Esophagus muscularis mucosa (tissue), 4 donors: ENCODE results near the gene PITPNM3. TPM values are rescaled to one million over a fixed set of nuclear protein-coding genes. Genes with fewer than 3 reads are reported as not detected.

ENCODE experiments used
- DNase-seq: peaks from one replicate; pipeline ENCODE4 v3.0.0-alpha.2; 2017; ENCODE audit errors: extremely low spot score
- H3K27ac ChIP-seq, 4 donors: fragments of 200-600 bp; sonication (generic); replicated peaks in 1 of 4; 1 replicate in 3 of 4; 2 replicates in 1 of 4; pipeline ENCODE4 v1.5.1; 2016 to 2019; ENCODE audit warnings: mild to moderate bottlenecking in 1 of 4
- H3K27me3 ChIP-seq, 4 donors: fragments of 200-600 bp; sonication (generic); one replicate each; pipeline versions ENCODE4 v1.5.1 to v1.6.0; 2016 to 2019
- H3K36me3 ChIP-seq, 4 donors: fragments of 200-600 bp; sonication (generic); one replicate each; pipeline ENCODE4 v1.5.1; 2016 to 2019
- H3K4me1 ChIP-seq, 4 donors: fragments of 200-600 bp; sonication (generic); one replicate each; pipeline ENCODE4 v1.5.1; 2016 to 2019
- H3K4me3 ChIP-seq, 4 donors: fragments of 200-600 bp; sonication (generic); 1 replicate in 2 of 4; 2 replicates in 2 of 4; pipeline ENCODE4 v1.5.1; 2016 to 2019; ENCODE audit warnings: mild to moderate bottlenecking in 4 of 4, moderate library complexity in 1 of 4
- H3K9me3 ChIP-seq, 4 donors: fragments of 200-600 bp; sonication (generic); 1 replicate in 3 of 4; 2 replicates in 1 of 4; pipeline ENCODE4 v1.5.1; 2016 to 2019
- EP300 ChIP-seq: sonication (generic); formaldehyde crosslinking; IDR thresholded peaks from one replicate; pipeline ENCODE4 v1.6.1; 2017; ENCODE audit warnings: antibody characterized with exemption
- POLR2A ChIP-seq: fragments of 450-650 bp; IDR thresholded peaks from one replicate; pipeline ENCODE4 v1.6.1; 2017; ENCODE audit warnings: antibody characterized with exemption, moderate library complexity, mild to moderate bottlenecking, low read depth
- POLR2AphosphoS5 ChIP-seq, 2 donors: sonication (generic); formaldehyde crosslinking; IDR thresholded peaks; one replicate each; pipeline ENCODE4 v1.6.1; 2017; ENCODE audit warnings: antibody characterized with exemption in 2 of 2
- WGBS: methylation state at CpG from one replicate; pipeline ENCODE4 v1.1.5; 2018; 5-methylcytosine and 5-hydroxymethylcytosine counted together
- intact Hi-C: fragments of 100-400 bp; cut with DNase I; formaldehyde crosslinking; loops from one replicate; pipeline ENCODE4 v1.15.1; 2023
- total RNA-seq, 4 donors: library from RNA; depleted of rRNA; stranded (reverse); fragments of >200 nt; gene quantifications; one replicate each; pipeline versions ENCODE4 v1.1.0 to v1.2.1, GENCODE V29; 2016
- TF ChIP-seq, protein P1 (sequence below), 3 experiments: fragments of 200-600 bp in 2 of 3; fragments of 450-650 bp in 1 of 3; sonication (generic) in 2 of 3; IDR thresholded peaks; one replicate each; pipeline ENCODE4 v1.5.1; 2017 to 2019; ENCODE audit warnings: antibody characterized with exemption in 3 of 3, mild to moderate bottlenecking in 2 of 3, moderate library complexity in 1 of 3

The PITPNM3 gene
- total RNA-seq, 4 donors from 2014 or later: 46.5 to 93.2 (median 68.9) TPM

DNA sequence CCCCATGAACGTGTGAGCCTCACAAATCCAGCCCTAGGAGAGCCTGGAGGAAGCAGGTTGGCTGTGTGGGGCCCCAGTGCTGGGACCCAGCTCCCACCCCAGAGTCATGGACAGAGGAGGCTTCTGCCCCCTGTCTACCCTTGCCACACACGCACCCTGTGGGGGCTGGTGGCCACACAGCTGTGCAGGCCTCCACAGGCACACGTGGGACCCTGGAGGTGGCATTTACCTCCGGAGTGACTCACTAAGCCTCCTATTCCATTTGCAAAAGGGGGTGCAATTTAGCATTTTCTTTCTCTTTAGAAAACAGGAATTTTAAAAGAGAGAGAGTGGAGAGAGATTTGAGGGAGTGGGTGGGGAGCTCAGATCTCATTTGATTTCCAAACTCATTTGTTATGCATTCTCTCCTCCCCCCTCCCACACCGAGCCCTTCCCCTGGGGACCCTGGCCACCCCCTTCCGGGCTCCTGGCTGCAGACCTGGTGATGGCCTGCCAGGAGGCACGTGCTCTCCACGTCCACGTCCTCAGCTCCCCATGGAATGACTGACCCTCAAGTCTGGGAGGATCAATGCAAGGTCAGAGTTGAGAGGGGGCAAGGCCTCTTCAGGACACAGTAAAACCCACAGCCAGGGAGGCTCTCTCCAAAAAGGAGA, 6.8 kb downstream of the PITPNM3 start:
- Histone ChIP-seq H3K4me3 (no peak overlapping the region), H3K27me3 (no peaks in the 10 kb centered on the region), H3K36me3 (no peaks in the 10 kb centered on the region), H3K4me1 (peaks cover 11 to 95% (median 90%) of the 10 kb centered on the region in 4 donors), H3K27ac (peak overlapping the region; percentile 88 to 92 (median 90)), H3K9me3 (no peaks in the 10 kb centered on the region)
- no peak for DNase-seq
- intact Hi-C loops: no loop called here
- TF ChIP-seq, protein P1, sequence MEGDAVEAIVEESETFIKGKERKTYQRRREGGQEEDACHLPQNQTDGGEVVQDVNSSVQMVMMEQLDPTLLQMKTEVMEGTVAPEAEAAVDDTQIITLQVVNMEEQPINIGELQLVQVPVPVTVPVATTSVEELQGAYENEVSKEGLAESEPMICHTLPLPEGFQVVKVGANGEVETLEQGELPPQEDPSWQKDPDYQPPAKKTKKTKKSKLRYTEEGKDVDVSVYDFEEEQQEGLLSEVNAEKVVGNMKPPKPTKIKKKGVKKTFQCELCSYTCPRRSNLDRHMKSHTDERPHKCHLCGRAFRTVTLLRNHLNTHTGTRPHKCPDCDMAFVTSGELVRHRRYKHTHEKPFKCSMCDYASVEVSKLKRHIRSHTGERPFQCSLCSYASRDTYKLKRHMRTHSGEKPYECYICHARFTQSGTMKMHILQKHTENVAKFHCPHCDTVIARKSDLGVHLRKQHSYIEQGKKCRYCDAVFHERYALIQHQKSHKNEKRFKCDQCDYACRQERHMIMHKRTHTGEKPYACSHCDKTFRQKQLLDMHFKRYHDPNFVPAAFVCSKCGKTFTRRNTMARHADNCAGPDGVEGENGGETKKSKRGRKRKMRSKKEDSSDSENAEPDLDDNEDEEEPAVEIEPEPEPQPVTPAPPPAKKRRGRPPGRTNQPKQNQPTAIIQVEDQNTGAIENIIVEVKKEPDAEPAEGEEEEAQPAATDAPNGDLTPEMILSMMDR (IDR thresholded peaks at IDR 0.05): peak in 2 of 3 experiments; percentile 13 to 31
- TF ChIP-seq EP300: no peak
- WGBS: 57% methylated on average over 9 of the region's 9 CpGs

DNA sequence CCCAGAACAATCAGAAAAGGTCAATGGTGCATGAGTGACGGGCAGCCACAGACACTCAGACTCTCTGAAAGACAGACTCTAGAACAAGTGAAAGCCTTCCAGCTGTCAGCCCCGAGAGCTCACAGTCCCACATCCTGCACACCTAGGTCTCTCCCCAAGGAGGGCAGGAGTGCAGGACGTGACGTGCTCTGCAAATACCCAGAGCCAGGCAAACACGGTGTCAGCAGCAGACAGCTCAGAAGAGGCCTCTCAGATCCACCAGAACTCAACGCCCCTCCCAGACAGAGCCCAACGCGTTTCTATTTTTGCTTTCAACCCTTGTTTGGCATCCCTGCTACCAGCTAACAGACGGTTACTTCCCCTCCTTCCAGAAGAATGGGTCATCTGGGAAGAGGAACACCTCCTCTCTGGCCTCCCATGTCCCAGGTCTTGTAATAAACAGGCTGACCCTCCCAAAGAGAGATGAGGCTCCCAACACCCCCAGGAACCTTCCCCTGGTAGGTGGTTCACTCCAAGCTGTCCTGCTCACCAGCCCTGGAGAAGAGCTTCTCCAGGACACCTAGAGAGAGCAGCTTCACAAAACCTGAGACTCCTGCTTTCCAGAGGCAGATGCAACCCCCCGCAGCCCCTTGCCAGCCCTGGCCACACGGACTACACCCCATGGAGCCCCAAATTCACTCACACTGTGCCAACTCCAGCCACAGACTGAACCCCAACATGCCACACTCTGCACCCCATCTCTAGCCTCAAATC, 7.6 kb downstream of the PITPNM3 start:
- Histone ChIP-seq H3K4me1 (peaks cover 11 to 91% (median 83%) of the 10 kb centered on the region in 4 donors), H3K36me3 (peaks cover 0 to 3% (median 0%) of the 10 kb centered on the region in 4 donors), H3K27me3 (no peaks in the 10 kb centered on the region), H3K27ac (peak overlapping the region; percentile 88 to 92 (median 90)), H3K4me3 (peak overlapping the region in 1 of 4 donors; percentile 12), H3K9me3 (no peaks in the 10 kb centered on the region)
- peak; percentile 93 for DNase-seq
- WGBS: 31% methylated on average over 11 of the region's 11 CpGs
- intact Hi-C loops: no loop called here
- TF ChIP-seq, protein P1 (IDR thresholded peaks at IDR 0.05): no peak
- TF ChIP-seq EP300 (peak; percentile 71), POLR2AphosphoS5 (IDR thresholded peaks at IDR 0.05) (peak; percentile 92 to 94)

DNA sequence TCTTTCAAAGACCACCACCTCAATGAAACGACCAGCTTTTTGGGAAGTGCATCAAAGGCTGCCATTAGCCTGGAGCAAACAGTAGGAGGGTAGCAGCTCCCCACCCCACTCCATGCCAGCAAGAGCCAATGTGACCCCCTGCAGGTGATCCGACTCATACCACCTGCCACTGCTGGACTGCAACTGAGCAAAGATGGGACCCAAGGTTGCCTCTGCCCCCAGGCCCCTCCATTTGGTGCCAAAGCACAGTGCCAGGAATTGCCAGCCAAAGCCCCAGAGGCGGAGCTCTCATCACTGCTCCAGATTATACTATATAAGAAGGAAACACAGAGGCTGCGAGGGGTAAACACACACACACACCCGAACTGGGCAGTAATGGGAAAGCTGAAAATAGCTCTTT, 8.3 kb downstream of the PITPNM3 start:
- TF ChIP-seq EP300 (no peak), POLR2A (no peak), POLR2AphosphoS5 (IDR thresholded peaks at IDR 0.05) (no peak)
- TF ChIP-seq, protein P1 (IDR thresholded peaks at IDR 0.05): no peak
- WGBS: 49% methylated on average over 5 of the region's 5 CpGs
- intact Hi-C loops: no loop called here

DNA sequence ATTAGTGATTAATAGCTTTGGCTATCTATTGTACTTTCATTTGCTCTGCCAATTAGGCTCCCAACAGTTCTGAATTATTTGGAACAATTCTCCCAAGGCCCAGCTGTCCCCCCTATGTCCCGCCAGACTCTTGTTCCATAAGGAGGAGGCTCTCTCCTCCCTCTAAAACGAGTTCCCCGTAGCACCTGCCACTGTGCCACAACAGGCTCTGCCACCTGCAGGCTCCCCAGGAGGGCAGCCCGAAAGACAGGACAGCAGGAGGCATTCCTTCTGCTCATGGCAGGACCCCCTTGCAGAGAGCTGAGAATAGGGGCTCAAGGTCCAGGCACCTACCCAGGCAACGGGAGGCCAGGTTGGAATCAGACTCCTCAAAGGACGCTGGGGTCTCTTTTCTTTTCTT, 9.0 kb downstream of the PITPNM3 start:
- Histone ChIP-seq H3K9me3 (no peaks in the 10 kb centered on the region), H3K27ac (peak overlapping the region in 3 of 4 donors; percentile 44 to 92 (median 89)), H3K4me1 (peaks cover 11 to 79% (median 73%) of the 10 kb centered on the region in 4 donors), H3K36me3 (peaks cover 0 to 4% (median 1%) of the 10 kb centered on the region in 4 donors), H3K27me3 (no peaks in the 10 kb centered on the region), H3K4me3 (no peak overlapping the region)
- DNase-seq: no peak
- TF ChIP-seq EP300 (no peak), POLR2A (no peak), POLR2AphosphoS5 (IDR thresholded peaks at IDR 0.05) (no peak)
- TF ChIP-seq, protein P1 (IDR thresholded peaks at IDR 0.05): no peak
- 84% methylated on average over 6 of the region's 6 CpGs for WGBS
- intact Hi-C loops: no loop called here

More for the DNA sequence above, 8.3 kb downstream of the PITPNM3 start:
- DNase-seq: no peak
- H3K4me1 ChIP-seq: peaks cover 11 to 84% (median 78%) of the 10 kb centered on the region in 4 donors
- peak overlapping the region in 1 of 4 donors; percentile 12 for H3K4me3 ChIP-seq
- peak overlapping the region; percentile 88 to 92 (median 90) for H3K27ac ChIP-seq
- no peaks in the 10 kb centered on the region for H3K9me3 ChIP-seq
- H3K36me3 ChIP-seq: peaks cover 0 to 4% (median 1%) of the 10 kb centered on the region in 4 donors
- H3K27me3 ChIP-seq: no peaks in the 10 kb centered on the region
